Ishikawa (cell line): ENCODE results near the gene DISP3.

Source experiments
- CEBPB ChIP-seq: IDR thresholded peaks from 2 replicates; pipeline ENCODE4 v1.6.1; 2012
- CREB1 ChIP-seq: IDR thresholded peaks from 2 replicates; pipeline ENCODE4 v1.6.1; 2012; ENCODE audit warnings: low read depth
- EGR1 ChIP-seq: IDR thresholded peaks from 2 replicates; pipeline ENCODE4 v1.6.1; 2012
- FOXM1 ChIP-seq: IDR thresholded peaks from 2 replicates; pipeline ENCODE4 v1.6.1; 2012; ENCODE audit warnings: low read depth, borderline replicate concordance
- RAD21 ChIP-seq: IDR thresholded peaks from 2 replicates; pipeline ENCODE4 v1.6.1; 2012; ENCODE audit warnings: low read depth
- REST ChIP-seq: IDR thresholded peaks from 2 replicates; pipeline ENCODE4 v1.6.1; 2012; ENCODE audit warnings: low read depth, mild to moderate bottlenecking
- TEAD4 ChIP-seq: IDR thresholded peaks from 2 replicates; pipeline ENCODE4 v1.6.1; 2012
- YY1 ChIP-seq: IDR thresholded peaks from 2 replicates; pipeline ENCODE4 v1.6.1; 2012; ENCODE audit warnings: low read depth
- ZBTB7A ChIP-seq: IDR thresholded peaks from 2 replicates; pipeline ENCODE4 v1.6.1; 2012; ENCODE audit warnings: low read depth

- no peak for TF ChIP-seq CREB1
- no peak for TF ChIP-seq CEBPB
- no peak for TF ChIP-seq TEAD4
- no peak for TF ChIP-seq EGR1
- no peak for TF ChIP-seq YY1
- TF ChIP-seq ZBTB7A, result no peak
- TF ChIP-seq FOXM1, result no peak
- no peak for TF ChIP-seq REST
- TF ChIP-seq RAD21, result no peak
Measured at GRCh38 chr1:11502516-11502915, 23.6 kb downstream of the DISP3 start.
